ENCODE results near the gene FOXN3. TPM values are rescaled to one million over a fixed set of nuclear protein-coding genes. Genes with fewer than 3 reads are reported as not detected.

FOXN3 gene
- polyA plus RNA-seq, 1 donor (not counting 4 experiments of a cell fraction or from before 2014, with no cell fraction given), result 10.2 TPM

GRCh38 chr14:89418976-89419375, 1.9 kb upstream of the FOXN3 start:
- Histone ChIP-seq H2AFZ (ENCODE audit: control insufficient read depth, low read length) (no peak overlapping the region), H3K79me2 (ENCODE audit: control insufficient read depth, insufficient read depth, low read length) (peaks cover 2% of the 10 kb centered on the region), H3K4me3 (ENCODE audit: control insufficient read depth in 2 of 3, extremely low read depth in 1 of 3, insufficient read depth in 2 of 3, low read depth in 1 of 3, low read length in 3 of 3) (no peak overlapping the region), H3K9ac (ENCODE audit: control insufficient read depth, extremely low read depth, insufficient read depth, low read length) (no peak overlapping the region), H3K9me3 (ENCODE audit: control insufficient read depth, low read depth, low read length) (no peaks in the 10 kb centered on the region), H3K27me3 (ENCODE audit: control insufficient read depth, extremely low read depth, insufficient read depth, low read length) (no peaks in the 10 kb centered on the region), H4K20me1 (ENCODE audit: control insufficient read depth, extremely low read depth, insufficient read depth, low read length) (no peaks in the 10 kb centered on the region), H3K9me1 (ENCODE audit: control insufficient read depth, extremely low read depth, insufficient read depth, low read length) (no peaks in the 10 kb centered on the region), H3K4me1 (ENCODE audit: control insufficient read depth, extremely low read depth, insufficient read depth, low read length) (peaks cover 19% of the 10 kb centered on the region), H3K4me2 (ENCODE audit: control insufficient read depth, extremely low read depth, insufficient read depth, low read depth, low read length) (no peak overlapping the region), H3K36me3 (ENCODE audit: control insufficient read depth in 2 of 2, extremely low read depth in 1 of 2, insufficient read depth in 2 of 2, low read length in 2 of 2) (no peaks in the 10 kb centered on the region), H3K27ac (ENCODE audit: control insufficient read depth, insufficient read depth, low read length) (no peak overlapping the region)
- TF ChIP-seq EZH2 (IDR thresholded peaks at IDR 0.05; ENCODE audit: low read length), result no peak
- no peak for TF ChIP-seq CTCF (optimal IDR thresholded peaks at IDR 0.05 in 1 of 3, IDR thresholded peaks at IDR 0.05 in 1 of 3, conservative IDR thresholded peaks at IDR 0.05 in 1 of 3; ENCODE audit: extremely low read depth in 1 of 3, insufficient read depth in 2 of 3, low read length in 3 of 3)
- dilution Hi-C loops (cut with MboI; ENCODE audit: extremely low pct_ligation_motif_present, low sequenced_read_pairs), result no loop called here
- no peak for FAIRE-seq
- DNase-seq (ENCODE audit: low read depth, low spot score), result no peak

- no peak for TF ChIP-seq EZH2 (IDR thresholded peaks at IDR 0.05; ENCODE audit: low read length)
- no peak for TF ChIP-seq CTCF (optimal IDR thresholded peaks at IDR 0.05 in 1 of 3, IDR thresholded peaks at IDR 0.05 in 1 of 3, conservative IDR thresholded peaks at IDR 0.05 in 1 of 3; ENCODE audit: extremely low read depth in 1 of 3, insufficient read depth in 2 of 3, low read length in 3 of 3)
- Histone ChIP-seq H3K36me3 (ENCODE audit: control insufficient read depth in 2 of 2, extremely low read depth in 1 of 2, insufficient read depth in 2 of 2, low read length in 2 of 2) (no peaks in the 10 kb centered on the region), H2AFZ (ENCODE audit: control insufficient read depth, low read length) (no peak overlapping the region), H3K79me2 (ENCODE audit: control insufficient read depth, insufficient read depth, low read length) (peaks cover 2% of the 10 kb centered on the region), H4K20me1 (ENCODE audit: control insufficient read depth, extremely low read depth, insufficient read depth, low read length) (no peaks in the 10 kb centered on the region), H3K9me3 (ENCODE audit: control insufficient read depth, low read depth, low read length) (no peaks in the 10 kb centered on the region), H3K4me3 (ENCODE audit: control insufficient read depth in 2 of 3, extremely low read depth in 1 of 3, insufficient read depth in 2 of 3, low read depth in 1 of 3, low read length in 3 of 3) (no peak overlapping the region), H3K4me1 (ENCODE audit: control insufficient read depth, extremely low read depth, insufficient read depth, low read length) (peaks cover 19% of the 10 kb centered on the region), H3K9ac (ENCODE audit: control insufficient read depth, extremely low read depth, insufficient read depth, low read length) (no peak overlapping the region), H3K4me2 (ENCODE audit: control insufficient read depth, extremely low read depth, insufficient read depth, low read depth, low read length) (no peak overlapping the region), H3K9me1 (ENCODE audit: control insufficient read depth, extremely low read depth, insufficient read depth, low read length) (no peaks in the 10 kb centered on the region), H3K27me3 (ENCODE audit: control insufficient read depth, extremely low read depth, insufficient read depth, low read length) (no peaks in the 10 kb centered on the region), H3K27ac (ENCODE audit: control insufficient read depth, insufficient read depth, low read length) (no peak overlapping the region)
- dilution Hi-C loops (cut with MboI; ENCODE audit: extremely low pct_ligation_motif_present, low sequenced_read_pairs), result no loop called here
- DNase-seq (ENCODE audit: low read depth, low spot score) (no peak), FAIRE-seq (no peak)
Observed at GRCh38 chr14:89418452-89418851, 1.4 kb upstream of the FOXN3 start.
